K562 (cell line): ENCODE measurements around the gene ABCA4. TPM values are rescaled to one million over a fixed set of nuclear protein-coding genes. Genes with fewer than 3 reads are reported as not detected.

Experiments used
- AFF4 ChIP-seq: sonication (generic); formaldehyde crosslinking; IDR thresholded peaks from 2 replicates; pipeline ENCODE4 v1.8.0; 2023; ENCODE audit warnings: mild to moderate bottlenecking, missing genetic modification reagents
- PCBP2 ChIP-seq: fragments of 200-400 bp; formaldehyde crosslinking; IDR thresholded peaks from 2 replicates; pipeline ENCODE4 v1.6.1; 2018; ENCODE audit warnings: low read length, low read depth, mild to moderate bottlenecking, moderate library complexity; ENCODE audit not compliant: poor library complexity, severe bottlenecking
- RAD51 ChIP-seq: fragments of 450-650 bp; IDR thresholded peaks from 2 replicates; pipeline ENCODE4 v1.7.1; 2016; ENCODE audit warnings: low read depth, mild to moderate bottlenecking, borderline replicate concordance
- TOE1 ChIP-seq, 2 experiments: fragments of 450-650 bp in 1 of 2; sonication (generic) in 1 of 2; formaldehyde crosslinking in 1 of 2; IDR thresholded peaks; 2 replicates each; pipeline versions ENCODE4 v1.7.1 to v1.8.0; 2016 to 2022; ENCODE audit warnings: borderline replicate concordance in 2 of 2, mild to moderate bottlenecking in 2 of 2, antibody characterized with exemption in 1 of 2, inconsistent platforms in 1 of 2, low read depth in 1 of 2, missing genetic modification reagents in 1 of 2, moderate library complexity in 1 of 2
- USF2 ChIP-seq: sonication (generic); formaldehyde crosslinking; IDR thresholded peaks from 2 replicates; pipeline ENCODE4 v1.5.0; 2020; ENCODE audit warnings: missing genetic modification reagents
- ZNF143 ChIP-seq: sonication (generic); formaldehyde crosslinking; IDR thresholded peaks from 2 replicates; pipeline ENCODE4 v1.9.0; 2022; ENCODE audit warnings: mild to moderate bottlenecking, missing genetic modification reagents
- polyA plus RNA-seq, 8 experiments: library from polyadenylated mRNA; depleted of rRNA in 4 of 8; stranded (reverse) in 5 of 8; unstranded in 3 of 8; fragments of >200 nt; fragmentation: Nextera tagmentation in 2 of 8; fragmentation: Illumina TruSeq in 1 of 8; extraction: Ambion mirVana in 2 of 8; extraction: Trizol in 1 of 8; gene quantifications; 2 replicates each; pipeline versions ENCODE4 v1.2.1 to v1.2.3, GENCODE V29; 2011 to 2014; ENCODE audit warnings: inconsistent platforms in 1 of 8, missing spikeins in 1 of 8
- total RNA-seq, 7 experiments: library from RNA; depleted of rRNA in 6 of 7; stranded (reverse); fragments of >200 nt in 6 of 7; fragmentation: Illumina TruSeq in 2 of 7; extraction: Trizol in 2 of 7; gene quantifications; 2 replicates each; pipeline versions ENCODE4 v1.2.1 to v1.2.3, GENCODE V29; 2011 to 2021; ENCODE audit warnings: low replicate concordance in 1 of 7

ABCA4 gene
- total and polyA plus RNA-seq, 9 of the 15 experiments (the other 6 are each of a cell fraction or from before 2014, with no cell fraction given) = 0.01 to 0.04 TPM; not detected in 7

- TF ChIP-seq AFF4 (CRISPR knock-in tag) = no peak
- TF ChIP-seq ZNF143 (CRISPR knock-in tag) = no peak
- peak; percentile 90 for TF ChIP-seq RAD51
- peak; percentile 85 for TF ChIP-seq TOE1 (IDR thresholded peaks at IDR 0.05; ENCODE audit: borderline replicate concordance)
- no peak for TF ChIP-seq TOE1 (CRISPR knock-in tag; IDR thresholded peaks at IDR 0.05; ENCODE audit: borderline replicate concordance, low read depth)
- TF ChIP-seq USF2 = peak; percentile 43
- no peak for TF ChIP-seq PCBP2
Observed at GRCh38 chr1:94031154-94031553, 89.8 kb downstream of the ABCA4 start (continued).
